Neutrophil (primary cell): ENCODE results near the gene TIMM13.

Source experiments
- H3K27ac ChIP-seq: fragments of 200-600 bp; sonication (generic); 2 replicates; pipeline ENCODE4 v1.5.1; 2016; ENCODE audit warnings: mild to moderate bottlenecking, moderate library complexity
- H3K27me3 ChIP-seq: fragments of 200-600 bp; sonication (generic); 2 replicates; pipeline ENCODE4 v1.6.0; 2016; ENCODE audit warnings: mild to moderate bottlenecking
- H3K36me3 ChIP-seq: fragments of 200-600 bp; sonication (generic); 2 replicates; pipeline ENCODE4 v1.5.1; 2017
- H3K4me1 ChIP-seq, 2 experiments: fragments of 200-600 bp in 1 of 2; sonication (generic) in 1 of 2; 1 replicate in 1 of 2; 2 replicates in 1 of 2; pipeline versions ENCODE4 v1.5.1 to v1.6.1; 2013 to 2016; ENCODE audit warnings: low read depth in 1 of 2, low read length in 1 of 2, mild to moderate bottlenecking in 1 of 2, moderate library complexity in 1 of 2; ENCODE audit not compliant: control insufficient read depth in 1 of 2, insufficient read depth in 1 of 2
- H3K4me3 ChIP-seq, 2 experiments: fragments of 200-600 bp in 1 of 2; sonication (generic) in 1 of 2; 1 replicate in 1 of 2; 2 replicates in 1 of 2; pipeline ENCODE4 v1.5.1; 2013 to 2016; ENCODE audit warnings: low read depth in 1 of 2, low read length in 1 of 2, mild to moderate bottlenecking in 1 of 2, moderate library complexity in 1 of 2
- H3K9me3 ChIP-seq: fragments of 200-600 bp; sonication (generic); 2 replicates; pipeline ENCODE4 v1.5.1; 2016
- TF ChIP-seq, protein P1 (sequence below): fragments of 200-600 bp; sonication (generic); IDR thresholded peaks from 2 replicates; pipeline ENCODE4 v1.5.1; 2016; ENCODE audit warnings: antibody characterized with exemption

TIMM13 gene

DNA sequence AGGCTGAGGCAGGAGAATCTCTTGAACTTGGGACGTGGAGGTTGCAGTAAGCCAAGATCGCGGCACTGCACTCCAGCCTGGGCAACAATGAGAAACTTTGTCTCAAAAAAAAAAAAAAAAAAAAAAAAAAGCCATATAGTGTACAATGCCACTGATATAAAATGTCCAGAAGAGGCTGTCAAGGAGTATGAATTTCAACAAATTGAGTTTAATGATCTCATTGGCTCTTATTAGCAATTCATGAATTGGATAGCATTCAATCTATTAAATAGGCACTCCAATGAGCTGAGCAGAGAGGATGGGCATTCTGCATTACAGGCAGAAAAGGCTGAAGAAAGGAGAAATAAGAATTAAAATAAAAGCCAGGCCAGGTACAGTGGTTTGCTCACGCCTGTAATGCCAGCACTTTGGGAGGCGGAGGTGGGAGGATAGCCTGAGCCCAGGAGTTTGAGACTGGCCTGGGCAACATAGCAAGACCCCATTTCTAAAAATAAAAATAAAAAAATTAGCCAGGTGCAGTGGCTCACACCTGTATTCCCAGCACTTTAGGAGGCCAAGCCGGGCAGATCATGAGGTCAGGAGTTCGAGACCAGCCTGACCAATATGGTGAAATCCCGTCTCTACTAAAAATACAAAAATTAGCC, 30.1 kb upstream of the TIMM13 start:
- Histone ChIP-seq H3K36me3 (no peaks in the 10 kb centered on the region), H3K27me3 (peaks cover 6% of the 10 kb centered on the region), H3K27ac (peak overlapping the region; percentile 54), H3K4me1 (peaks cover 41 to 42% of the 10 kb centered on the region in 2 experiments), H3K4me3 (peak overlapping the region; percentile 58 to 79), H3K9me3 (no peaks in the 10 kb centered on the region)
- TF ChIP-seq, protein P1, sequence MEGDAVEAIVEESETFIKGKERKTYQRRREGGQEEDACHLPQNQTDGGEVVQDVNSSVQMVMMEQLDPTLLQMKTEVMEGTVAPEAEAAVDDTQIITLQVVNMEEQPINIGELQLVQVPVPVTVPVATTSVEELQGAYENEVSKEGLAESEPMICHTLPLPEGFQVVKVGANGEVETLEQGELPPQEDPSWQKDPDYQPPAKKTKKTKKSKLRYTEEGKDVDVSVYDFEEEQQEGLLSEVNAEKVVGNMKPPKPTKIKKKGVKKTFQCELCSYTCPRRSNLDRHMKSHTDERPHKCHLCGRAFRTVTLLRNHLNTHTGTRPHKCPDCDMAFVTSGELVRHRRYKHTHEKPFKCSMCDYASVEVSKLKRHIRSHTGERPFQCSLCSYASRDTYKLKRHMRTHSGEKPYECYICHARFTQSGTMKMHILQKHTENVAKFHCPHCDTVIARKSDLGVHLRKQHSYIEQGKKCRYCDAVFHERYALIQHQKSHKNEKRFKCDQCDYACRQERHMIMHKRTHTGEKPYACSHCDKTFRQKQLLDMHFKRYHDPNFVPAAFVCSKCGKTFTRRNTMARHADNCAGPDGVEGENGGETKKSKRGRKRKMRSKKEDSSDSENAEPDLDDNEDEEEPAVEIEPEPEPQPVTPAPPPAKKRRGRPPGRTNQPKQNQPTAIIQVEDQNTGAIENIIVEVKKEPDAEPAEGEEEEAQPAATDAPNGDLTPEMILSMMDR = no peak

DNA sequence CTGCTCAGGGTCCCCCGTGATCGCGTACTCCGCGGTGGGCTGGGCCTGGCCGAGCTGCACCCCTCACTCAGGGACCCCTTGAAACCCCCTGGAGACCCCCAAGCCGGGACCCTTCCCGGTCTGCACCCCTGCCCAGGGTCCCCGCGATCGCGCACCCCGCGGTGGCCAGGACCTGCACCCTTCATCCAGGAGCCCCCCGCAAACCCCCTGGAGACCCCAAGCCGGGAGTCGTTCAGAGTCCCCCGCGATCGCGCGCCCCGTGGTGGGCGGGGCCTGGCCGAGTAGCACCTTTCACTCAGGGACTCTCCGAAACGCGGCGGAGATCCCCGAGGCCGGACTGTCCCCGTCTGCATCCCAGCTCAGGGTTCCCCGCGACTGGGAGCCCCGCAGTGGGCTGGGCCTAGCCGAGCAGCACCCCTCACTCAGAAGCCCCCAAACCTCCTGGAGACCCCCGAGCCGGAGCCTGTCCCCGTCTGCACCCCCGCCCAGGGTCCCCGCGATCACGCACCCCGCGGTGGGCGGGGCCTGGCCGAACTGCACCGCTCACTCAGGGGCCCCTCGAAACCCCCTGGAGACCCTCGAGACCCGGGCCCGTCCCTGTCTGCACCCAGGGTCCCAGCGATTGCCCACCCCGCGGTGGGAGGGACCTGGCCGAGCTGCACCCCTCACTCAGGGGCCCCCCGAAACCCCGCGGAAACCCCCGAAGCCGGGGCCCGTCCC, 28.6 kb upstream of the TIMM13 start:
- H3K27ac ChIP-seq = peak overlapping the region; percentile 56
- TF ChIP-seq, protein P1 = no peak
- no peaks in the 10 kb centered on the region for H3K27me3 ChIP-seq
- peaks cover 11% of the 10 kb centered on the region for H3K36me3 ChIP-seq
- H3K9me3 ChIP-seq = no peaks in the 10 kb centered on the region
- H3K4me3 ChIP-seq = peak overlapping the region; percentile 72 to 79
- peaks cover 28 to 30% of the 10 kb centered on the region in 2 experiments for H3K4me1 ChIP-seq

DNA sequence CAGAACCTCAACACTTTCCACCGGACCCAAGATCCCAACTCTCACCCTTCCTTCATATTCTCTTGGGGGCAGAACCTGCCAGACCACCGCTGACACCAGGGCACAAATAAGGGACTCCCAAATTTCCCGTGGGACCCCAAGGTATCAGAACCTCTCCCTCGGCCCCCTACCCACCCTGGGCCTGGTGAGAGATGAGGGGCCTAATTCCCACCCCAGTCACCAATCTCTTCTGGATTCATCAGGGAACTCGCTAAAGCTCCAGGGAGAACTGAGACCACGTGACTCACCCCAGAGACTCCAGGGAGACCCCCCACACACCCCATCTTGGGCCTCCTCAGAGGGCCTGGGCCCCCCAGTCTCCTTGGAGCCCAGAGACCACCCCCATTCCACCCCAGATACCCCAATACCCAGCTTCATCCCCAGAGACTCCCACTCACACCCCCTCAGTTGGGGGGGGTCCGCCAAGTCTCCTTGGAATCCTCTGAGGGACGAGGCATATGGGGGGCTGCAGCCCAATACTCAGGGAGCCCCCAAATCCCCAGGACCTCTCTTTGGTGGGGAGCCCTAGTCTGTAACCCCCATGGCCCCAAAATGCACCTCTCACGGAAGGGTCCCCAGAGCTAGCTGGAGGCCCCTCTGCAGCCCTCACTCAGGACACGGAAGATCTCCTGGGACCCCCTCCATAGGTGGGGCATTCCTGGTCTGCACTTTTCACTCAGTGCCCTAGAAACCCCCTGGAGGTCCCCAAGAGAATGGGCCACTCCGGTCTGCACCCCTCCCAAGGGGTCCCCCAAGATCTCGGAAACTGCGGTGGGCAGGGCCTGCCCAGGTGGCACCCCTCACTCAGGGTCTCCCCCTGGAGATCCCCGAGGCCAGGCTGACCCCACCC, 27.8 kb upstream of the TIMM13 start:
- H3K36me3 ChIP-seq = peaks cover 16% of the 10 kb centered on the region
- peaks cover 27 to 30% of the 10 kb centered on the region in 2 experiments for H3K4me1 ChIP-seq
- H3K27me3 ChIP-seq = no peaks in the 10 kb centered on the region
- TF ChIP-seq, protein P1 = no peak
- H3K9me3 ChIP-seq = no peaks in the 10 kb centered on the region
- H3K4me3 ChIP-seq = peak overlapping the region; percentile 72 to 79
- H3K27ac ChIP-seq = no peak overlapping the region

DNA sequence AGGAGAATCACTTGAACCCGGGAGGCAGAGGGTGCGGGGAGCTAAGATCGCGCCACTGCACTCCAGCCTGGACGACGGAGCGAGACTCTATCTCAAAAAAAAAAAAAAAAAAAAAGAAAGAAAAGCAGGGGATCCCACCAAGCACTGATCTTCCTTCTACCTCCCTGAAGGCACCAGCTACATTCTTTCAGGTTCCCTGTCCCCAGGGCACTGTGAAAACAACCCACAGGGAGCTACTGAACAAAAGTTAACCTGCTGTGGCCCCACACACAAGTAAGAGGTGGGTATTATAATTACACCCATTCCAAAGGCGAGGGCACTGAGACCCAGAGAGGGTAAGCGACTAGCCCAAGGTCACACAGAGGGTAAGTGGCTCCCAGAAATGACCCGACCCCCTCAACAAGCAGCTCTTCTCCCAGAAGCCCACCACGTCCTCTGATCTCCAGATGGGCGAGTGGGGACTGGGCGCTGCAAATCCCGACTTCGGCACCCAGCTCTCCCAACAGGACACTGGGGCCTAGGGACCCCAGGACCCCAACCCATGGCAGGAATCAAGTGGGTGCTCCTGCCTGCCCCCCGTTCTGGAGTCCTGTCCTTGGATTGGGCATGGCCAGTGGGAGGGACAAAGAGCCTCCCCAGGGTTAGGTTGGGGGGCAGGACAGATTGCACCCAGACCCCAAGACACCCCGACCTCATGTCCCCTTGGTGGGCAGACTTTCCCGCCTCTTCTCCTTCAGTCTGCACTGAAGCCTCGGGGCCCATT, 27.0 kb upstream of the TIMM13 start:
- Histone ChIP-seq H3K36me3 (peaks cover 16% of the 10 kb centered on the region), H3K27ac (no peak overlapping the region), H3K9me3 (no peaks in the 10 kb centered on the region), H3K27me3 (no peaks in the 10 kb centered on the region), H3K4me3 (no peak overlapping the region), H3K4me1 (peaks cover 19 to 21% of the 10 kb centered on the region in 2 experiments)
- TF ChIP-seq, protein P1 = no peak
